GM10248 (cell line): ENCODE results near the gene GATA5.

Experiments
- CTCF ChIA-PET: fragments of 300-600 bp; sonication (Branson Sonifier 250); formaldehyde crosslinking; extraction: SDS; loops from one replicate; lab custom pipeline; 2021; ENCODE audit warnings: antibody characterized with exemption; lab: Yijun Ruan, JAX
- POLR2A ChIA-PET: fragments of 350-650 bp; sonication (Branson Sonifier 250); formaldehyde crosslinking; extraction: SDS; loops from one replicate; lab custom pipeline; 2020; ENCODE audit warnings: antibody characterized with exemption; lab: Yijun Ruan, JAX
- DNase-seq: peaks from one replicate; pipeline ENCODE4 v3.0.0; 2012; ENCODE audit errors: extremely low spot score
- CTCF ChIP-seq: IDR thresholded peaks from 2 replicates; pipeline ENCODE4 v1.5.1; 2012; ENCODE audit warnings: mild to moderate bottlenecking, low read depth; ENCODE audit errors: extremely low read depth, missing control alignments, control extremely low read depth

Gene GATA5

DNA sequence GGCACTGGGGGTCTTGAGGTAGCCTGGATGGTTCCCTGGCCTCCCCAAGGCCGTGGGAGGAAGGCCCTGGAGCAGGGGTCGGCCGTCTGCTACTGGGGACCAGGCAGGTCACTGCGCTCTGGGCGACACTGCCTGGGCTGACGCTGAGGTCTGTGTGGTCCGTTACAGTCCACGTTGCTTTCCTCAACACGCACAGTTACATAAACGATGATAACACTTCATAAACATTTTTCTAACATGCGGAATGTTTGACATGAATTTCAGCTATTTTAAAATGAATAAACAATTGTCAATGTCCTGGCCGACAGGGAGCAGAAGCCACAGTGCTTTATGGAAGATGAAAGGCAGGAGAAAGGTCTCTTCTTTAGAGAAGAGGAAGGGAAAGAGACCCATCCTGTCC, 38.3 kb downstream of the GATA5 start:
- ChIA-PET POLR2A (no interaction called here), CTCF (interaction anchor here (1.0 kb wide), 1 partner anchor 10 kb away, joined by 3 read pairs; no protein-coding TSS in a partner anchor)
- DNase-seq: no peak
- TF ChIP-seq CTCF: no peak

- ChIA-PET POLR2A (no interaction called here), CTCF (interaction anchor here (1.0 kb wide), 1 partner anchor 11 kb away, joined by 3 read pairs; no protein-coding TSS in a partner anchor)
- no peak for TF ChIP-seq CTCF
- no peak for DNase-seq
Measured at GRCh38 chr20:62436692-62437091, 39.1 kb downstream of the GATA5 start.

DNA sequence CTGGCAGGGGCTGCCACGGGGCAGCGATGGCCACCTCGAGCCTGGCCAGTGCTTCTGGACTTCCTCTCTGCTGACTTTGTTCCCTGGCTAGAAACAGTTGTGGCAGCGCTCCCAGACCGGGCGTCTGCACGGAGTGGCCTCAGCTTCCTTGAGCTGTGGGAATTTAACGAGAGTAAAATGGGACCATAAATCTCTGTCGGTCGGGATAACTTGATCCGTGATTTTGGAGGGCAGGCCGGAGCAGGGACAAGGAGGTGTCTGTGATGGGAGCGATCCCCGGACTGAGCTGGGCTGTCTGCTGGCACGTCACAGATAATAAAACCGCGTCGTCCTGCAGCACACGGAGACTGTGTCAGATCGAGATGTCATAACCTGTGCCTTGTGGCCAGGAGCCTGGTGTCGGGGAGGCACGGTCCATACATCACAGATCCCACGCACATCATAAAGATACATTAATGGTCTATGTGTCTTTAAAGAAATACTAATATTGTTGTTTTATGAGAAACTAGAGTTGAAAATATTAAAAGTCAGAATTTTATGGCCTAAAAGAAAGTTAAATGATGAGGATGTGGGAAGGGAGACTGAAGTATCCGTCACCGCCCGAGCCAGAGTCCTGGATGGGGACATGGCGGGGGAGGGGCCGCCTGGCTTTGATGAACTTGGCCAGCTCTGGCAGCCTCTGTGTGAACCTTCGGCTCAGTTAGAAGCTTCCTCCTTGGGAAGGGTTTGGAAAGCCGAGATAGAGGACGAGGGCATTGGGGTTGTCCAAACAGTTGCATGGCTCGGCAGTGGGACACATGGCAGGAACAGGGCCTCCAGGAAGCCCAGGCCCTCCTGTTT, 41.9 kb downstream of the GATA5 start:
- no peak for DNase-seq
- ChIA-PET POLR2A (no interaction called here), CTCF (no interaction called here)
- TF ChIP-seq CTCF: no peak

- CTCF ChIA-PET: no interaction called here
Measured at GRCh38 chr20:62430866-62431447, 44.8 kb downstream of the GATA5 start.

DNA sequence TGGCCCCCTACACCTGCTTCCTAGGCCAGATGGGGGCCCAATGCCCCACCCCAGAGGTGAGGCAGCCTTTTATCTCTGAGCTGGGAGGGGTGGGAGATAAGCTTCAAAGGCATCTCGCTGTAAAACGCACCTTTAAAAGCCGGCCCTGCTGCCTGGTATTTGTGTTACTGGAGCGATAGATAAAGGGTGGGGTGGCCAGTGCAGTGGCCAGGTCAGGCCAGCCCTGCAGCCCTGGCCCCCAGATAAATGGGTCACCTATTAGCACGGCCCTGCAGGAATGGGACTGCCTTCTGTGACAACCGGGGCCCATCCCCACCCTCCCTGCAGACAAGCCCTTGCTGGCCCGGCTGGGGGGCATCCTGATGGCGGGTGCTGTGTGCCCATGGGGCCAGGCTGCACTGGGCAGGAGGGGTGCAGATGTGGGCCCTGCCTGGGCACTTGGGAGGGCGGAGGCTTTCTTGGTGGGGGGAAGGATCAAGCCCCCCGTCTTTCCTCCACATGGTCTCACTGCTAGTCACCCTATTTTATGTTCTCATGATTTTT, 45.4 kb downstream of the GATA5 start:
- TF ChIP-seq CTCF: no peak
- ChIA-PET CTCF (no interaction called here), POLR2A (no interaction called here)
- no peak for DNase-seq

More at GRCh38 chr20:62430866-62431447, 44.8 kb downstream of the GATA5 start:
- POLR2A ChIA-PET: no interaction called here
- no peak for DNase-seq
- no peak for TF ChIP-seq CTCF

DNA sequence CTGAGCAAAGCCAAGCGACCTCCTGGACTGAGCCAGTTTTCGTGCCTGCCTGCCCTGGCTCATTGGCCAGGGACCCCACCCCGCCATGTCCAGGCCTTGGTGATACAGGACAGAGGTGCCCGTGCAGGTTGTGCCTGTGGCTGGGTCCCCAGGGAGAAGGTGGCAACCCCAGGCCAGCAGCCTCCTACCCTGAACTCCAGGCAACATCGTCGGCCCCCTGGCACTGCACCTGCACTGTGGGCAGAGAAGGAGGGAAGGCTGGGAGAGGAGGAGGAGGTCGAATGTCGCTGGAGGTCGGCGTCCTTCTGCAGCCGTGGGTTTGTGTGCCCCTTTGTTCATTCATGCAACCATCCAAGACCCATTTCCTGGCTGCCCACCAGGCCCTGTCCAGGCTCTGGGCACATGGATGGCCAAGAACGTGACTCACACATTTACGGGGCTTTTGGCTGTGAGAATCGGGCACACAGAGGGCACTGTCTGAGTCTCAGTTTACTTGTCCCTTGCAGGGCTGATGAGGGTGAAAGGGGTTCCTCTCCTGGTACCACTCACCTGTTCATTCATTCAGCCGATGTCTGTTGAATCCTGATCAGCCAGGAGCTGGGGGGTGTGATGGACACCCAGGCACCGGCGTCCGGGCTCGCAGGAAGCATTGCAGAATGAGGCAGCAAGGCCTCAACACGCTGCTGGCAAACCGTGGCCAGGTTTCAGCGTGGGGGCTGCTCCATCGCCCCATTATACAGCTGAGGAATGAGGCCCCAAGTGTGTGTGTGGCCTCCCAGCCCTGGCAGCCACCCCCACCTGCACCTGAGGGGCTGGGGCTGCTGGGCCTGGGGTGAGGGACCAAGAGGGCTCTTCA, 46.1 kb downstream of the GATA5 start:
- POLR2A ChIA-PET: no interaction called here
- no peak for TF ChIP-seq CTCF
- DNase-seq: no peak
- CTCF ChIA-PET: no interaction called here
